GM12801 (cell line): Measurements from ENCODE around the gene CNTNAP5.

Source experiments
- CTCF ChIP-seq: IDR thresholded peaks from one replicate; pipeline ENCODE4 v1.5.1; 2011; ENCODE audit warnings: control low read depth; ENCODE audit not compliant: insufficient read length; ENCODE audit errors: extremely low read depth

CNTNAP5 gene

DNA sequence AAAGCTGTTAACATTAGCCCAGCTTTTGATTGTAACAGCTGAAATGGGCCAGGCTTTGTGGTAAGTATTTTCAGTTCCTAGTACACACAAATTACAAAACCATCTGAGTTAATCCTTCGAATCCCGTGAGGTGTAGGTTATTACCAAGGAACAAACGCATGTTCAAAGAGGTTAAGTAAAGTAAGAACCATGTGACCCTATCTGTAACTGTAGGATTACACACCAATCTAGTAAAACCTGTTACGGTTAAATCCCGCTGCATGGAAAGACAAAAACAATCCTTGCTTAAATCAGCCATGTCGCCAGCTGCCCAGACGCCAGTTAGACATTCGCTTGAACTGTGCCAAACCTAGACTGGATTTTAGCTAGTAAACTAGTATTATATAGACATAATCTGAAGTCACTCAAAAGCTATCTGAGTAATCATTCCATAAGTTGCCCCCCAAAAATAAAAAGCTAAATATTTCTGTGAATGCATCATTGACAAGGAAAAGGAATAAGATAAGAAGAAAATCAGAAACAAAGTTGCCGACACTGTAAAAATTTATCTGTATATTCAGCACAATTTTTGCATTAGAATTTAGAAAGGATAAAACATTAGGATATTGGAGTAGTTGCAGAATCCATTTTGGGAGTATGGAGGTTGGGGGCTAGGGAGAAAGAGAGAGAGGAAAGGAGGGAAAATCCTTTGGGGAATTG, 638.0 kb downstream of the CNTNAP5 start:
- TF ChIP-seq CTCF: no peak

DNA sequence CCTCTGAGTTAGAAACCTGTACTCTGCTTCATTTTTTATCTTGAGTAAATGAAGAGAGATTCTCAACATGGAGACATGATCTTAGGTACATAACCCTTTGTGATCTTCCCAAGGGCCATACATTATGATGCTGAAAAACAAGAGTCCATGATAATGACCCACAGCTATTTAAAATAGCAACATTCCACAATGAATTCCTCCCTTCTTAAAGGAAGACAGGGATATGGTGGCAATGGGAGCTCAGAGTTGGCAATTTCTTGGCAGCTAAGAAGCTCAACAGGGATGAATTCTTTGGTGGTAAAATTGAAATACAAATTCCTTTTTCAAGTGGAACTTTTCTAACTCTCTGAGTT, 638.5 kb downstream of the CNTNAP5 start:
- TF ChIP-seq CTCF: no peak

DNA sequence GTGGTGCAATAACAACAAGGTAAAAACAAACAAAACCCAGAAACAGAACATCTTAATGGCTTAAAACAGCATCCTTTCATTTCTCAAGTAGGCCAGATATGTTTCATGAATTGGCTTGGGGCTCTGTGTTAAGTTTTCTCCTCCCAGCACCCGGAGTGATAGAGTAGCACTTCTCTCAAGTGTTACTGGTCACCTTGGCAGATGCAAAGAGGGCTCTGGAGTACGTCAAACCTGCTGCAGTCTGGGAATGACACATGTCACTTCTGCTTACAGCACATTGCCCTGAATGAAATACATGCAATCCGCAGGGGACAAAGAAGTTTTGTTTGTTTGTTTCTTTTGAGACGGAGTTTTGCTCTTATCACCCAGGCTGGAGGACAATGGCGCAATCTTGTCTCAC, 639.3 kb downstream of the CNTNAP5 start:
- TF ChIP-seq CTCF: no peak

GRCh38 chr2:124666976-124667375, 641.9 kb downstream of the CNTNAP5 start:
- no peak for TF ChIP-seq CTCF

DNA sequence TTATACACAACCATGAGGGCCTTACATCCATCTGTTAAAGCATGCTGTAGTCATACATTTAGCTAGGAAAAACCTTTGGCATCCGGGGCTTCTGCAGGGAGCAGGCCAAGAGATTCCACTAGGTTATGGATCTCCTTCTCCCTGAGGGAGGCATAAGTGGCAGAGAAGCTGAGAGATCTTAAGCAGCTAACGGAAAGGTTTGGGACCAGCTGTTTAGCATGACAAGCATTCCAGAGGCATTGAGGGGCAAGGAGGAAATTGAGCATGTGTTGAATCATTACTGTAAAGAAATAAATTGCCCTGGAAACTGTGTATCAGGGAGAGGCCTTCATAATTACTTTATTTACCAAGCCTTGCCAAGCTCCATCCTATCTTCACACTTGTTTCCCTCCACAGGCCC, 643.1 kb downstream of the CNTNAP5 start:
- no peak for TF ChIP-seq CTCF

DNA sequence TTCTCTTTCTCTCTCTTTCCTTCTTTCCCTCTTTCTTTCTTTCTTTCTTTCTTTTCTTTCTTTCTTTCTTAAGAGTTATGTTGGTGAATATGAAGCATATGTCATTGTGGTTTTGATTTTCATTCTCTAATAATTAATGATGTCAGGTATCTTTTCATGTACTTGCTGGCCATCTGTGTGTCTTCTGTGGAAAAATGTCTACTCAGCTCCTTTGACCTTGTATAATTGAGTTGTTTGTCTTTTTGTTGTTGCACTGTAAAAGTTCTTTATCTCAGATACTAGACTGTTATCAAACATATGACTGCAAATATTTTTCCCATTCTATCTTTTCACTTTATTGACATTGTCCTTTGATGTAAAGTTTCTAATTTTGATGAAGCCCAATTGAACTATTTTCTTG, 645.1 kb downstream of the CNTNAP5 start:
- no peak for TF ChIP-seq CTCF

DNA sequence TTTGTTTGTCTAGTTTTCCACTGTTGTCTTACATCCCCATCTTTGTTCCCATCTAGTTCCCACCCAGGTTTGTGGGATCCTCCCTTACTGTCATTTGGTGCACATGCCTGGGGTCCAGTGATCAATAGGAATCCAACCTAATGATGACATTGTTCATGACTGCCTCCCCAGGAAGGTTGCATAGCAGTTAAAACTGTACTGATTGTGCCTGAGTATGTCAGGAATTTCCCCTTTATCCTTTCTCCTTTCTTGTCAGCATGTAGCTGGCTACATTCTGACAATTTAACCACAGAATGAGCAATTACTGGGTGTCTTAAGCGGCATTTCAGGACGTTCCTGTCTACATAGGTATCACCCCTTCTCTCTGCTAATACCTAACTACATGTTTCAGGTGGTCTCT, 653.0 kb downstream of the CNTNAP5 start:
- no peak for TF ChIP-seq CTCF
